HFF-Myc (cell line): ENCODE results near the gene JPH3.

Experiments used
- DNase-seq: peaks from one replicate; pipeline ENCODE4 v3.0.0-alpha.2; 2011; ENCODE audit warnings: low read depth; ENCODE audit errors: extremely low read depth
- H3K4me3 ChIP-seq: replicated peaks from 2 replicates; pipeline ENCODE4 v1.5.1; 2011; ENCODE audit warnings: low read depth, mild to moderate bottlenecking, control low read depth, low read length
- TF ChIP-seq, protein P1 (sequence below): IDR thresholded peaks from 2 replicates; pipeline ENCODE4 v1.5.1; 2012; ENCODE audit warnings: mild to moderate bottlenecking, low read depth, low read length, control low read depth; ENCODE audit errors: missing control alignments

Gene JPH3

DNA sequence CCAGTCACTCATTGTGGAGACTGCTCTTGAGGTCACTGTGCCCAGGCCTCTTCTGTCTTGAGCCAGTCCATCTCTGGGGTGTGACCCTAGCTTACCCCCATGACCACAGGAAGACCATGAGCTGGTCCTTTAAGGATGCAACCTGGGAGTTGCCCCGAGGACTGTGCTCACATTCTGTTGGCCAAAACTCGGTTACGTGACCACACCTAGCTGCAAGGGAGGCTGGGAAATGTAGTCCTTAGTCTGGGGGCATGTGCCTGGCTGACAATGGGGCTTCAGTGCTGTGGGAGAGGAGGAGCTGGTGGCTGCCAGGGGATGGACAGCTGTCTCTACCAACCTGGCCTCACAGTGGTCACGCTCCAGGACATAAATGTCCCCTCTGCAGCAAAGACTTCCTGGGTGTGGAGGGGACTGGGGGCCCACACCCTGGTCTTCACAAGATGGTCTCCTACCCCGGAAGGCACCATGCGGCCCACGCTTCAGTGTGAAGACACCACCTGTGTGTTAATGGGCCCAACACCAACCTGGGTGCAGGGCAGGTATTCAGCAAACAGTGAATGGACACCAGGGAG lies 55.4 kb downstream of the JPH3 start:
- H3K4me3 ChIP-seq, result no peak overlapping the region
- TF ChIP-seq, protein P1, sequence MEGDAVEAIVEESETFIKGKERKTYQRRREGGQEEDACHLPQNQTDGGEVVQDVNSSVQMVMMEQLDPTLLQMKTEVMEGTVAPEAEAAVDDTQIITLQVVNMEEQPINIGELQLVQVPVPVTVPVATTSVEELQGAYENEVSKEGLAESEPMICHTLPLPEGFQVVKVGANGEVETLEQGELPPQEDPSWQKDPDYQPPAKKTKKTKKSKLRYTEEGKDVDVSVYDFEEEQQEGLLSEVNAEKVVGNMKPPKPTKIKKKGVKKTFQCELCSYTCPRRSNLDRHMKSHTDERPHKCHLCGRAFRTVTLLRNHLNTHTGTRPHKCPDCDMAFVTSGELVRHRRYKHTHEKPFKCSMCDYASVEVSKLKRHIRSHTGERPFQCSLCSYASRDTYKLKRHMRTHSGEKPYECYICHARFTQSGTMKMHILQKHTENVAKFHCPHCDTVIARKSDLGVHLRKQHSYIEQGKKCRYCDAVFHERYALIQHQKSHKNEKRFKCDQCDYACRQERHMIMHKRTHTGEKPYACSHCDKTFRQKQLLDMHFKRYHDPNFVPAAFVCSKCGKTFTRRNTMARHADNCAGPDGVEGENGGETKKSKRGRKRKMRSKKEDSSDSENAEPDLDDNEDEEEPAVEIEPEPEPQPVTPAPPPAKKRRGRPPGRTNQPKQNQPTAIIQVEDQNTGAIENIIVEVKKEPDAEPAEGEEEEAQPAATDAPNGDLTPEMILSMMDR, result no peak
- DNase-seq, result no peak

DNA sequence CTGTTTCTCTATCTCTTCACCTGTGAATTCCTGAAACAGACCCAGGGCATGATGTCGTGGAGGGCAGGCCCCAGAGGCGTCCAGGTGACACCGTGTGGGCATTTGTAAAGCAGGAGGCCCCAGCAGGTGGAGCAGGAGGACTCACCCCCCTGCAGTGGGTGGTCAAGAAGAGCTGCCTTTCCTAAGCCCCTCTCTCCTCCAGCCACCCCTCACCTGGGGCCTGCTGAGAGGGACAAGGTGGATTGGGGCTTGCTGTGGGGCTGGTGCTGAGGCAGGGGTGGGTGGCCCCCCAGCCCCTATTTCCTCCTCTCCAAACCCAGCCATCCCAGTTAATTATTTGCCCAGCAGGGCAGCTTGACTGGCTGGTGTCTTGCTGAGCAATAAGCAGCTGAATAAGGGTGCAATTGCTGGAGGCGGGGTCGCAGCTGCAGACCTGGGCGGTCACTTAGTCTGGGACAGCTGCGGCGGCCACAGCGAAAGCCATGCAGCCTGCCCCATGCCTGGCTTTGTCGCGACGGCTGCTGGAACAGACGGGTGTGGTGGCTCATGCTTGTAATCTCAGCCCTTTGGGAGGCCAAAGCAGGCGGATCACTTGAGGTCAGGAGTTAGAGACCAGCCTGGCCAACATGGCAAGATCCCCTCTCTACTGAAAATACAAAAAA lies 56.4 kb downstream of the JPH3 start:
- no peak overlapping the region for H3K4me3 ChIP-seq
- no peak for DNase-seq
- TF ChIP-seq, protein P1, result no peak

DNA sequence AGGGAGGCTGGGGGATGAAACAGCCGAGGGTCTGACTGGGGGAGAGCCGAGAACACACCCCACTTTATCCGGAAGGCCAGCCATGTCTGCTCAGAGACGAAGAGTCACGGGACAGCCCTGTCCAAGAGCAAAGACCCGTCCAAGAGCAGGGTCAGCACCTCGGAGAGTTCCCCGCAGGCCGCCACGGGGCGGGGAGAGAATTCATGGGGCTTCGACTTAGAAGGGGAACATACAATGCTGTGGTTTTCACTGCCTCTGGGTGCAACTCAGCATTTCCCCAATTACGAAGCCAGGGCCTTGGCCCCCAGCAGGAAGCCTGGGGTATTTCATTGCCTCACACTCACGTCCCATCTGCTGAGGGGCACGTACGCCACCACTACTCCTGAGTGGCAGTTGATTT lies 59.3 kb downstream of the JPH3 start:
- H3K4me3 ChIP-seq, result no peak overlapping the region
- TF ChIP-seq, protein P1, result no peak
- DNase-seq, result no peak

DNA sequence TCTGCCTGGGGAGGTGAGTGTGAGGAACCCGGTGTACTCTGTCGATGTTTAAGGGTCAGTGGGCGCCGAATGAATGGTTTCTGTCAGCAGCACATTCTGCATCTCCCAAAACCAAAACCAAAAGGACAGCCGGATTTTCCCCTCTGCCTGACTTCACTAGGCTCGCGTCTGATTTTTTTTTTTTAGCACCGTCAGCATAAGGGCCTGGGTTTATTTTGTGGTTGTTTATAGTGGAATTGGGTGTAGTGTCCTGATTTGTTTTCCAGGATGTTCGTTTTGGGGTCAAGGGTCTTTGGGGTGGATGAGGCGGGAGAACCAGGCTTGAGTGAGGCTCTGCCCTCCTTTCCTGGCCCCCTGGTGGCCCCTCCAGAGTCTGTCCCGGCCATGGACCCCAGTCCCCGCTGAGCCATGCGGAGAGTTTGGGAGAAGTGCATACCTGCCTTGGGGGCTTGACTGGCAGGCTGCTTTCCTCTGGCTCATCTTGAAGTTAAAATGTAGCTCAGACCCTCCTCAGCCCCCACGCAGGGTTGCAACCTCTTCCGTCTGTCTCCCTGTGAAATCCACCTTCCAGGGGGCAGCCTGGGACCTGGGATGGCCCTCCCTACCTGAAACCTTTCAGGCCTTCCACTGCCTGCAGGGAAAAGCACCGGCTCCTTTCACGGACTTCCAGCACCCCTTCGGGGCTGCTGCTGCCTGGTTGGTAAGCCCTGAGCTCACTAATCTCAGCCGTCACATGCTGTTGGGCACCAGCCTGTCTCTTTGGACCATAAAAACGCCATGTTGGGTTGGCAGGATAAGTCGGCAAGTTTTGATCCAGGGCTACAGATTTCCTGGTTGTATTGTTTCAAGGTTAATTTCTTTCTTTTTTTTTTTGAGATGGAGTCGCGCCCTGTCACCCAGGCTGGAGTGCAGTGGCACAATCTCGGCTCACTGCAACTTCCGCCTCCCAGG lies 60.2 kb downstream of the JPH3 start:
- no peak for DNase-seq
- TF ChIP-seq, protein P1, result no peak
- H3K4me3 ChIP-seq, result no peak overlapping the region

DNA sequence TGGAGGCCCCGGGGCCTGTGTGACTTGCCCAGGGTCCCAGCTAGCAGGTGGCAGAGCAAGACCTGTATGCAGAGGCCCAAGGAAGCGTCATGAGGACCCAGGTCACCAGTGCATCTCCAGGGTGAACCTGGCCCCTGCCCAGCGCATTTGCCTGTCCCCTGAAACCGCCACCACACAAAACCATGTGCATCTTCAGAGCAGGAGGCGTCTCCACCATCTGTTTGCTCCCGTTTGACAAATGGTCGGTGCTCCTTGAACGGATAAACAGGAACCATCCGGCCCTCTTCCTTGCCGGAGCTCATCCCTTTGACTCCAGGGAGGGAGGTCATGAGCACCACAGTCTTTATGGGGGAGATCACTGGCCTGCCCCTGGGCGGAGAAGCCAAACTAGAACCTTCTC lies 62.5 kb downstream of the JPH3 start:
- DNase-seq, result no peak
- TF ChIP-seq, protein P1, result no peak
- no peak overlapping the region for H3K4me3 ChIP-seq

DNA sequence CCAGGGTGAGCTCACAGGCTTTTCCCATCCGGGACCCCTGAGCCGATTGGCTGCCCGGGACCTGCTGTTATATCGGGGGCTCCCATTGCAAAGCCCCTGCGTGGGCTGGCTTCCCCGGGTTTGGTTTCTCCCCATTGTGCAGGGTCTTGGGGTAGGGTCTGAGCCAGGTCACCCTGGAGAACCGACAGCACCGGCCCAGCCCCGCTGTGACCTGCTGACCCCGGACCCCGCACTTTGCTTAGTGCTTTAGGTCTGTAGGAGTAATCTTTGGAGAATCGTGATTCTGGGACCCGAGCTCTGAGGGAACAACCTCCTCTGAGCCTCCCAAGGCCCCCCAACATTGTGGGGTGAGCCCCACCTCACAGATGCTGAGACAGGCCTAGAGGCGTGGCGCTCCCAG lies 62.9 kb downstream of the JPH3 start:
- TF ChIP-seq, protein P1, result no peak
- no peak for DNase-seq
- no peak overlapping the region for H3K4me3 ChIP-seq
